Bone marrow (tissue), 2 donors: ENCODE results near the gene POLR1G.
A peak's percentile ranks its signal among the peaks of the same experiment; 100 is the strongest.
"Not testable (repeated sequence)": the region's sequence is repeated elsewhere in the genome, so short reads cannot be mapped to it uniquely, and the experiment has no call there.

Experiments
- DNase-seq, 2 donors: peaks; one replicate each; lab custom pipeline; 2025; lab: John Stamatoyannopoulos, UW

Gene POLR1G

GRCh38 chr19:45395821-45396617 is 10.4 kb upstream of the POLR1G start:
- DNase-seq, result no peak

GRCh38 chr19:45400192-45400591 is 6.3 kb upstream of the POLR1G start:
- no peak for DNase-seq

- no peak for DNase-seq
These were observed 4.6 kb upstream of the POLR1G start for GRCh38 chr19:45401815-45402214.

- DNase-seq, result peak; percentile 5 to 8
These were observed 4.0 kb upstream of the POLR1G start for GRCh38 chr19:45402298-45403061.

- DNase-seq, result no peak
These were observed 3.2 kb upstream of the POLR1G start for GRCh38 chr19:45403272-45403671.

- DNase-seq, result peak in 1 of 2 donors; percentile 5
These were observed 2.5 kb upstream of the POLR1G start for GRCh38 chr19:45403781-45404556.

- DNase-seq, result no peak
These were observed 1.6 kb upstream of the POLR1G start, which contains the start of gene PPP1R13L for GRCh38 chr19:45404557-45405434. Gene PPP1R13L, minus strand, starts transcription at chr19:45405069. Its CDS starts 6,751 bp downstream, at chr19:45398318.

GRCh38 chr19:45405435-45406225 is 814 bp upstream of the POLR1G start:
- DNase-seq, result peak; percentile 55 to 81

- no peak for DNase-seq
These were observed 589 bp downstream of the POLR1G start for GRCh38 chr19:45407091-45407375.

- DNase-seq, result not testable (repeated sequence)
These were observed 1.1 kb downstream of the POLR1G start for GRCh38 chr19:45407585-45407984.

- no peak for DNase-seq
These were observed 1.7 kb downstream of the POLR1G start for GRCh38 chr19:45408121-45408520.

- no peak for DNase-seq
These were observed 2.5 kb downstream of the POLR1G start for GRCh38 chr19:45408830-45409556.

GRCh38 chr19:45409557-45409920 is 3.1 kb downstream of the POLR1G start:
- no peak for DNase-seq

- not testable (repeated sequence) for DNase-seq
These were observed 3.9 kb downstream of the POLR1G start for GRCh38 chr19:45410330-45410729.

GRCh38 chr19:45413497-45413896 is 7.1 kb downstream of the POLR1G start:
- DNase-seq, result no peak

- no peak for DNase-seq
These were observed 8.0 kb downstream of the POLR1G start for GRCh38 chr19:45414468-45414867.

GRCh38 chr19:45417151-45417550 is 10.7 kb downstream of the POLR1G start:
- no peak for DNase-seq

- no peak for DNase-seq
These were observed 12.4 kb downstream of the POLR1G start for GRCh38 chr19:45418802-45419201.

GRCh38 chr19:45419396-45419795 is 13.0 kb downstream of the POLR1G start:
- DNase-seq, result peak in 1 of 2 donors; percentile 28

- DNase-seq, result no peak
These were observed 13.5 kb downstream of the POLR1G start for GRCh38 chr19:45419895-45420294.
